ENCODE data around the gene DUS2. TPM values are rescaled to one million over a fixed set of nuclear protein-coding genes. Genes with fewer than 3 reads are reported as not detected.

Gene DUS2
- total RNA-seq, 1 experiment from 2014 or later, result 19.9 TPM

DNA sequence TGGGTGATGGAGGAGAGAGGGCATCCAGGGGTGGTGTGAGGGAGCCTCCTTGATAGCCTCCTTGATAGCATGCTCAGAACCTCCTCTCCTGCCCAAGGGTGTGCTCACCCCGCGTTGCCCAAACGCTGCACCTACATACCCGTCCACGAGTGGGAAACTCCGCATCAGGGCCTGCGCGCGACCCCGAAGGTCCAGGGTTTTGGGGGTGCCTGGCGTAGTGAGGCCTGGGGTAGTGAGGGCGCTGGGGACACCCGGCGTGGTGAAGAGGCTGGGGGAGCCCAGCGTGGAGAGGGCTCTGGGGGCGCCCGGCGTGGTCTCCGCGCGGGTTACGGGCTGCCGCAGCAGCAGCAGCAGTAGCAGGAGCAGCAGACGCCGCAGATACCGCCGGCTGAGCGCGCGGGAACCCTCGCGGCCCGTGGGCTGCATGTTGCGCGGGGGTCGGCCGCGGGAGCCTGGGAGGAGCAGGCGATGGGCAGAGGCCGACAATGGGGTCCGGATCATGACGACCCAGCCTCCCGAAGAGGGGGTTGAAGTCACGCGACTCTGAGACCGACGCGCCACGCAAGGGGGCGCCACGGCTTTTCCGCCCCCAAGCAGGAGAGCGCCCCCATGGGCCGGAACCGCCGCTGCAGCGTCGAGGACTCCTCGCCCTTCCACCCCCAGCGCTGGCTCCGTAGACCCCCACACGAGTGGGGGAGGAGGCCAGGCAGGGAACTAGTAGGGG lies 43.0 kb upstream of the DUS2 start, which contains the start of gene DPEP3:
Gene DPEP3 (minus strand): TSS at position 545 of the 724 bp plus-strand sequence. CDS start 119 bp downstream, at position 426.
- Histone ChIP-seq H3K4me3 (ENCODE audit: low read length) (no peak within 1 kb of the TSS), H3K79me2 (ENCODE audit: low read length) (no peaks in the 10 kb centered on the region), H4K20me1 (ENCODE audit: low read length) (no peaks in the 10 kb centered on the region), H3K36me3 (ENCODE audit: low read depth, low read length) (no peaks in the 10 kb centered on the region), H3K9me2 (replicated peaks; ENCODE audit: low read length) (no peaks in the 10 kb centered on the region), H3F3A (ENCODE audit: low read length, unreplicated experiment) (no peaks in the 10 kb centered on the region), H3K27ac (ENCODE audit: low read length) (no peak within 1 kb of the TSS), H3K9ac (ENCODE audit: low read length) (no peak within 1 kb of the TSS), H3K4me2 (ENCODE audit: low read length) (no peak within 1 kb of the TSS), H3K27me3 (ENCODE audit: low read length) (no peaks in the 10 kb centered on the region), H2AFZ (ENCODE audit: low read length) (no peak within 1 kb of the TSS), H3K9me3 (ENCODE audit: low read length) (no peaks in the 10 kb centered on the region), H3K4me1 (ENCODE audit: insufficient read depth, low read length) (no peaks in the 10 kb centered on the region)
- ATAC-seq, result no peak
- CTCF ChIA-PET, result no interaction called here
- DNase-seq, result no peak
- intact Hi-C loops (cut with micrococcal nuclease), result no loop called here
- BruUV-seq (replicated peaks), result no TSS peak
- TF ChIP-seq, protein P1, sequence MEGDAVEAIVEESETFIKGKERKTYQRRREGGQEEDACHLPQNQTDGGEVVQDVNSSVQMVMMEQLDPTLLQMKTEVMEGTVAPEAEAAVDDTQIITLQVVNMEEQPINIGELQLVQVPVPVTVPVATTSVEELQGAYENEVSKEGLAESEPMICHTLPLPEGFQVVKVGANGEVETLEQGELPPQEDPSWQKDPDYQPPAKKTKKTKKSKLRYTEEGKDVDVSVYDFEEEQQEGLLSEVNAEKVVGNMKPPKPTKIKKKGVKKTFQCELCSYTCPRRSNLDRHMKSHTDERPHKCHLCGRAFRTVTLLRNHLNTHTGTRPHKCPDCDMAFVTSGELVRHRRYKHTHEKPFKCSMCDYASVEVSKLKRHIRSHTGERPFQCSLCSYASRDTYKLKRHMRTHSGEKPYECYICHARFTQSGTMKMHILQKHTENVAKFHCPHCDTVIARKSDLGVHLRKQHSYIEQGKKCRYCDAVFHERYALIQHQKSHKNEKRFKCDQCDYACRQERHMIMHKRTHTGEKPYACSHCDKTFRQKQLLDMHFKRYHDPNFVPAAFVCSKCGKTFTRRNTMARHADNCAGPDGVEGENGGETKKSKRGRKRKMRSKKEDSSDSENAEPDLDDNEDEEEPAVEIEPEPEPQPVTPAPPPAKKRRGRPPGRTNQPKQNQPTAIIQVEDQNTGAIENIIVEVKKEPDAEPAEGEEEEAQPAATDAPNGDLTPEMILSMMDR (conservative IDR thresholded peaks at IDR 0.05; ENCODE audit: low read depth, low read length), result no peak
- no peak for TF ChIP-seq EZH2phosphoT487 (IDR thresholded peaks at IDR 0.05; ENCODE audit: borderline replicate concordance, low read length)
- no peak for TF ChIP-seq EZH2 (IDR thresholded peaks at IDR 0.05; ENCODE audit: low read length, unreplicated experiment)
- POLR2A ChIA-PET (ENCODE audit: unreplicated experiment), result no interaction called here

DNA sequence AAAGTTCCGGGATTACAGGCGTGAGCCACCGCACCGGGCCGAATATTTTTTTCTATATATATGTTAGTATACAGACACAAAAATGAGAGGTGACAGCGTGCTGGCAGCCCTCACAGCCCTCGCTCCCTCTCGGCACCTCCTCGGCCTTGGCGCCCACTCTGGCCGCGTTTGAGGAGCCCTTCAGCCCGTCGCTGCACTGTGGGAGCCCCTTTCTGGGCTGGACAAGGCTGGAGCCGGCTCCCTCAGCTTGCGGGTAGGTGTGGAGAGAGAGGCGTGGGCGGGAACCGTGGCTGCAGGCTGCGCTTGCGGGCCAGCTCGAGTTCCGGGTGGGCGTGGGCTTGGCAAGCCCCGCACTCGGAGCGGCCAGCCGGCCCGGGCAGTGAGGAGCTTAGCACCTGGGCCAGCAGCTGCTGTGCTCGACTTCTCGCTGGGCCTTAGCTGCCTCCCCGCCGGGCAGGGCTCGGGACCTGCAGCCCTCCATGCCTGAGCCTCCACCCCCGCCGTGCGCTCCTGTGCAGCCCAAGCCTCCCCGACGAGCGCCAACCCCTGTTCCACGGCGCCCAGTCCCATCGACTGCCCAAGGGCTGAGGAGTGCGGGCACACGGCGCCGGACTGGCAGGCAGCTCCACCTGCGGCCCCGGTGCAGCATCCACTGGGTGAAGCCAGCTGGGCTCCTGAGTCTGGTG lies 40.9 kb upstream of the DUS2 start:
- Histone ChIP-seq H3K79me2 (ENCODE audit: low read length) (no peaks in the 10 kb centered on the region), H3K4me3 (ENCODE audit: low read length) (no peak overlapping the region), H3K27me3 (ENCODE audit: low read length) (no peaks in the 10 kb centered on the region), H2AFZ (ENCODE audit: low read length) (no peak overlapping the region), H3K4me2 (ENCODE audit: low read length) (no peak overlapping the region), H3K9me2 (replicated peaks; ENCODE audit: low read length) (no peaks in the 10 kb centered on the region), H4K20me1 (ENCODE audit: low read length) (no peaks in the 10 kb centered on the region), H3K4me1 (ENCODE audit: insufficient read depth, low read length) (no peaks in the 10 kb centered on the region), H3F3A (ENCODE audit: low read length, unreplicated experiment) (no peaks in the 10 kb centered on the region), H3K9me3 (ENCODE audit: low read length) (no peaks in the 10 kb centered on the region), H3K36me3 (ENCODE audit: low read depth, low read length) (no peaks in the 10 kb centered on the region), H3K27ac (ENCODE audit: low read length) (no peak overlapping the region), H3K9ac (ENCODE audit: low read length) (no peak overlapping the region)
- TF ChIP-seq EZH2 (IDR thresholded peaks at IDR 0.05; ENCODE audit: low read length, unreplicated experiment), result no peak
- TF ChIP-seq EZH2phosphoT487 (IDR thresholded peaks at IDR 0.05; ENCODE audit: borderline replicate concordance, low read length), result no peak
- TF ChIP-seq, protein P1 (conservative IDR thresholded peaks at IDR 0.05; ENCODE audit: low read depth, low read length), result no peak
- intact Hi-C loops (cut with micrococcal nuclease), result no loop called here
- ChIA-PET CTCF (interaction anchor here (0.7 kb wide), 1 partner anchor 245 kb away, joined by 3 read pairs; no protein-coding TSS in a partner anchor), POLR2A (ENCODE audit: unreplicated experiment) (no interaction called here)
- ATAC-seq, result no peak
- BruUV-seq (replicated peaks), result no TSS peak
- no peak for DNase-seq

DNA sequence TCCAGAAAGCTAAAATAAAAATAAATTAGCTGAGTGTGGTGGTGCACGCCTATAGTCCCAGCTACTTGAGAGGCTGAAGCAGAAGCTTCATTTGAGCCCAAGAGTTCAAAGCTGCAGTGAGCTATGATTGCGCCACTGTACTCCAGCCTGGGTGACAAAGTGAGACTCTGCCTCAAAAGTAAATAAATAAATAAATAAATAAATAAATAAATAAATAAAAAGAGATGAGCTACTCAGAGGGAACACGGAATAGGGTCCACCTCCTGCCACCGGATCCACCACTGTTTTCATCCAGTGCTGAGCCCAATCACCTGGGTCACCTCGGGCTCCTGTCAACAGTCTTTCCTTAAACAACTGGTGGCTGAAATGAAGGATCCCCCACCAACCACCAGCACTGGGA lies 36.1 kb upstream of the DUS2 start:
- Histone ChIP-seq H3K9me3 (ENCODE audit: low read length) (no peaks in the 10 kb centered on the region), H3K4me3 (ENCODE audit: low read length) (no peak overlapping the region), H3K79me2 (ENCODE audit: low read length) (no peaks in the 10 kb centered on the region), H2AFZ (ENCODE audit: low read length) (no peak overlapping the region), H3K9me2 (replicated peaks; ENCODE audit: low read length) (no peaks in the 10 kb centered on the region), H4K20me1 (ENCODE audit: low read length) (no peaks in the 10 kb centered on the region), H3K27ac (ENCODE audit: low read length) (no peak overlapping the region), H3K4me1 (ENCODE audit: insufficient read depth, low read length) (no peaks in the 10 kb centered on the region), H3K9ac (ENCODE audit: low read length) (no peak overlapping the region), H3K4me2 (ENCODE audit: low read length) (no peak overlapping the region), H3K36me3 (ENCODE audit: low read depth, low read length) (no peaks in the 10 kb centered on the region), H3K27me3 (ENCODE audit: low read length) (no peaks in the 10 kb centered on the region), H3F3A (ENCODE audit: low read length, unreplicated experiment) (no peaks in the 10 kb centered on the region)
- TF ChIP-seq, protein P1 (conservative IDR thresholded peaks at IDR 0.05; ENCODE audit: low read depth, low read length), result no peak
- TF ChIP-seq EZH2phosphoT487 (IDR thresholded peaks at IDR 0.05; ENCODE audit: borderline replicate concordance, low read length) (no peak), EZH2 (IDR thresholded peaks at IDR 0.05; ENCODE audit: low read length, unreplicated experiment) (no peak)
- ChIA-PET POLR2A (ENCODE audit: unreplicated experiment) (interaction anchor here (0.5 kb wide), 1 partner anchor 99 kb away, joined by 10 read pairs; no protein-coding TSS in a partner anchor), CTCF (no interaction called here)
- BruUV-seq (replicated peaks), result no TSS peak
- intact Hi-C loops (cut with micrococcal nuclease), result no loop called here
- DNase-seq, result no peak
- no peak for ATAC-seq
